Keratinocyte (primary cell): ENCODE results near the gene IL36RN.

ENCODE experiments used
- CTCF ChIP-seq, 3 experiments: IDR thresholded peaks in 1 of 3; conservative IDR thresholded peaks in 1 of 3; optimal IDR thresholded peaks in 1 of 3; 2 replicates in 2 of 3; 3 replicates in 1 of 3; pipeline versions ENCODE3 to v1.5.1; 2011; ENCODE audit warnings: low read length in 3 of 3, mild to moderate bottlenecking in 3 of 3, moderate library complexity in 2 of 3, control low read depth in 1 of 3, inconsistent platforms in 1 of 3; ENCODE audit not compliant: insufficient read depth in 2 of 3; ENCODE audit errors: extremely low read depth in 1 of 3
- EZH2 ChIP-seq: IDR thresholded peaks from one replicate; pipeline ENCODE4 v1.6.1; 2012; ENCODE audit warnings: inconsistent platforms, mild to moderate bottlenecking, low read length, moderate library complexity

GRCh38 chr2:113112441-113112840 lies 53.4 kb downstream of the IL36RN start:
- TF ChIP-seq CTCF (optimal IDR thresholded peaks at IDR 0.05 in 1 of 3, IDR thresholded peaks at IDR 0.05 in 1 of 3, conservative IDR thresholded peaks at IDR 0.05 in 1 of 3; ENCODE audit: extremely low read depth in 1 of 3, insufficient read depth in 2 of 3, low read length in 3 of 3): no peak
- TF ChIP-seq EZH2: no peak
